Measurements from ENCODE around the gene ZNF789. TPM values are rescaled to one million over a fixed set of nuclear protein-coding genes. Genes with fewer than 3 reads are reported as not detected.

Gene ZNF789
- total RNA-seq: 1.7 and 5.8 TPM in 2 replicates

GRCh38 chr7:99472561-99473314, at the start of gene ZNF789:
ZNF789 (plus strand) TSS chr7:99472890; CDS start chr7:99476457, 3,567 bp downstream.

GRCh38 chr7:99438573-99439480, 33.9 kb upstream of the ZNF789 start, which contains the start of the genes CPSF4 and PTCD1:
CPSF4 (plus strand) TSS chr7:99438943; CDS start chr7:99439083, 140 bp downstream.
PTCD1 (minus strand) TSS chr7:99438798; CDS start chr7:99435242, 3,556 bp downstream.

GRCh38 chr7:99499721-99500636, 27.3 kb downstream of the ZNF789 start, which contains the start of gene ZNF394:
ZNF394 (minus strand) TSS chr7:99500281; CDS start chr7:99500093, 188 bp downstream.

GRCh38 chr7:99504603-99505323, 32.1 kb downstream of the ZNF789 start, which contains the start of gene ZKSCAN5:
ZKSCAN5 (plus strand) TSS chr7:99504662; CDS start chr7:99506045, 1,383 bp downstream.

Other genes starting within 250 kb of the ZNF789 start
- under 0.01 and 0.36 TPM in 2 replicates for gene MYH16, start 200.1 kb upstream of the ZNF789 start, total RNA-seq
- 141 and 239 TPM in 2 replicates for gene ARPC1A, start 147.0 kb upstream of the ZNF789 start, total RNA-seq
- 145 and 362 TPM in 2 replicates for gene ARPC1B, start 98.2 kb upstream of the ZNF789 start, total RNA-seq
- gene PDAP1, start 64.3 kb upstream of the ZNF789 start, total RNA-seq: 37.9 and 57.8 TPM in 2 replicates
- 99.3 and 134 TPM in 2 replicates for gene BUD31, start 63.9 kb upstream of the ZNF789 start, total RNA-seq
- gene PTCD1, start 34.1 kb upstream of the ZNF789 start, total RNA-seq: 8.9 and 10.3 TPM in 2 replicates
- 51.2 and 66.0 TPM in 2 replicates for gene CPSF4, start 33.9 kb upstream of the ZNF789 start, total RNA-seq
- 170 and 278 TPM in 2 replicates for gene ATP5MF, start 6.7 kb upstream of the ZNF789 start, total RNA-seq
- 19.8 and 25.3 TPM in 2 replicates for gene ZNF394, start 27.4 kb downstream of the ZNF789 start, total RNA-seq
- gene ZKSCAN5, start 31.8 kb downstream of the ZNF789 start, total RNA-seq: 15.0 and 18.7 TPM in 2 replicates
- 6.2 and 11.7 TPM in 2 replicates for gene FAM200A, start 79.2 kb downstream of the ZNF789 start, total RNA-seq
- 38.3 and 65.4 TPM in 2 replicates for gene ZNF655, start 85.8 kb downstream of the ZNF789 start, total RNA-seq
- gene TMEM225B, start 125.4 kb downstream of the ZNF789 start, total RNA-seq: 0.43 and 1.4 TPM in 2 replicates
- gene ZSCAN25, start 144.1 kb downstream of the ZNF789 start, total RNA-seq: 12.0 and 20.4 TPM in 2 replicates
- gene CYP3A5, start 207.1 kb downstream of the ZNF789 start, total RNA-seq: 2.9 and 5.1 TPM in 2 replicates